Measurements from ENCODE around the gene ALDH16A1.

Gene ALDH16A1

DNA sequence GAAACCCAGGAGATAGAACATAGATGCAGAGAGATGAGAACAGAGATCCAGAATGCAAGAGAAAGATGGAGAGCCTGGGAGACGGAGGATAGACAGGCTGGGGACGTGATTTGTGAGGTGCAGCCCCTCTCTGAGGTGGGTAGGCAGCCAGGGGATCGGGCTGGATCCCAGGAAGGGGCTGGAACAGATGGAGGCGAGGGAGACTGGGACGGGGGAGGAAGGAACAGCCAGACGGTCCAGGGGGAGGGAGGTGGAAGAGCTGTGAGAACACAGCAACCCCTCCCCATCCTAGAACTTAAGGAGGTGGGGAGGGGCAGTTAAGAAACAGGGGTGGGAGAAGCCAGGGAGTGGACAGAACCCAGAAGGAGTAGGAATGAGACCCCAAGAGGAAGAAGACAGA is 14.8 kb upstream of the ALDH16A1 start:
- Histone ChIP-seq H3K79me2 (ENCODE audit: control insufficient read depth, low read length) (no peaks in the 10 kb centered on the region), H3K27ac (ENCODE audit: low read depth, low read length) (no peak overlapping the region), H3K9me3 (ENCODE audit: control insufficient read depth, insufficient read depth, low read length) (no peaks in the 10 kb centered on the region), H3K9me2 (replicated peaks; ENCODE audit: control insufficient read depth, low read length) (no peaks in the 10 kb centered on the region), H3K4me1 (ENCODE audit: control insufficient read depth, low read length) (peaks cover 21% of the 10 kb centered on the region), H4K20me1 (ENCODE audit: control insufficient read depth, insufficient read depth, low read depth, low read length) (no peaks in the 10 kb centered on the region), H3K4me3 (ENCODE audit: low read length) (no peak overlapping the region), H3K27me3 (ENCODE audit: control insufficient read depth, low read length) (peaks cover 56% of the 10 kb centered on the region), H3K36me3 (ENCODE audit: control insufficient read depth, low read length) (no peaks in the 10 kb centered on the region), H3F3A (ENCODE audit: control insufficient read depth, insufficient read depth) (no peaks in the 10 kb centered on the region), H3K4me2 (ENCODE audit: low read length) (no peak overlapping the region)
- TF ChIP-seq EZH2phosphoT487 (IDR thresholded peaks at IDR 0.05; ENCODE audit: borderline replicate concordance, low read length) (no peak), CTCF (IDR thresholded peaks at IDR 0.05; ENCODE audit: low read depth, low read length, poor library complexity, severe bottlenecking) (no peak)

- H3K27me3 ChIP-seq (ENCODE audit: control insufficient read depth, low read length), result peaks cover 56% of the 10 kb centered on the region
- no peak overlapping the region for H3K4me2 ChIP-seq (ENCODE audit: low read length)
Observed at GRCh38 chr19:49439836-49440235, 13.2 kb upstream of the ALDH16A1 start.

DNA sequence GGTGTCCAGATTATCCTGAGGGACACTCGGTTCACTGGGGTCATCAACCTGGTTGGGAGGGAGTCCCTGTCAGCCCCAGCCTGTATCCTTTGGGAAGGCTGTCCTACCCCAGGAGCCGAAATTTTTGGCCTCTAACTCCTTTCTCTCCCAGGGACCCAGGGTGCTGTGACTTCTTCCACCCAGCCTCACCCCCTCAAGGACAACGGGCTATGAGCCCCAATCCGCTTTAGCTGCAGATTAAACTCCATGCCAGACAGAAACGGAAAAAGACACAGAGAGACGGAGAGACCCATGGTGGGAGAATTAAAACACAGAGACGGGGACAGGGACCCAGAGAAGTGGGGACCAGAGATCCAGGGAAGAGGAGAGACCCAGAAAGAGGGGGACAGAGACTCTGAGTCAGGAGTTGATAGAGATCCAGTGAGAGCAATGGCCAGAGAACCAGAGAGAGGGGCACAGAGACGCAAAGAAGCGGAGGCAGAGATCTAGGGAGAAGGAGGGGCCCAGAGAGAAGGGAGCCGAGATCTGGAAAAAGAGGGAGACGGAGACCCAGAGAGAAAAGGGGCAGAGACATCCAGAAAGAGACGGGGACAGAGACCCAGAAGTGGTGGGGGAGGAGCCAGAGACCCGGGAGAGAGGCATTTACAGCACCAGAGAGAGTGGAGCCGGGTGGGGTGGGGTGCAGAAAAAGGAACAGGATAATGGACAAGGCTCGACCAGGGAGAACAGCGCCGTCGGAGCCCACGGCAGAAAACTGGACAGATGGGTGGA is 12.4 kb upstream of the ALDH16A1 start:
- no peaks in the 10 kb centered on the region for H3K9me3 ChIP-seq (ENCODE audit: control insufficient read depth, insufficient read depth, low read length)
- no peaks in the 10 kb centered on the region for H3K79me2 ChIP-seq (ENCODE audit: control insufficient read depth, low read length)
- H4K20me1 ChIP-seq (ENCODE audit: control insufficient read depth, insufficient read depth, low read depth, low read length), result no peaks in the 10 kb centered on the region
- peak; percentile 70; the same call in 1 of the 2 replicates for TF ChIP-seq EZH2phosphoT487 (IDR thresholded peaks at IDR 0.05; ENCODE audit: borderline replicate concordance, low read length)
- no peak for TF ChIP-seq CTCF (IDR thresholded peaks at IDR 0.05; ENCODE audit: low read depth, low read length, poor library complexity, severe bottlenecking)
- H3K27me3 ChIP-seq (ENCODE audit: control insufficient read depth, low read length), result peaks cover 56% of the 10 kb centered on the region
- no peaks in the 10 kb centered on the region for H3K9me2 ChIP-seq (replicated peaks; ENCODE audit: control insufficient read depth, low read length)
- no peaks in the 10 kb centered on the region for H3K36me3 ChIP-seq (ENCODE audit: control insufficient read depth, low read length)
- peaks cover 9% of the 10 kb centered on the region for H3F3A ChIP-seq (ENCODE audit: control insufficient read depth, insufficient read depth)
- H3K4me3 ChIP-seq (ENCODE audit: low read length), result no peak overlapping the region
- H3K27ac ChIP-seq (ENCODE audit: low read depth, low read length), result no peak overlapping the region
- peaks cover 28% of the 10 kb centered on the region for H3K4me1 ChIP-seq (ENCODE audit: control insufficient read depth, low read length)
- no peak overlapping the region for H3K4me2 ChIP-seq (ENCODE audit: low read length)

More at GRCh38 chr19:49439836-49440235, 13.2 kb upstream of the ALDH16A1 start:
- H3K27ac ChIP-seq (ENCODE audit: low read depth, low read length), result no peak overlapping the region
- H3F3A ChIP-seq (ENCODE audit: control insufficient read depth, insufficient read depth), result peaks cover 3% of the 10 kb centered on the region
- H3K9me3 ChIP-seq (ENCODE audit: control insufficient read depth, insufficient read depth, low read length), result no peaks in the 10 kb centered on the region
- no peaks in the 10 kb centered on the region for H3K79me2 ChIP-seq (ENCODE audit: control insufficient read depth, low read length)
- no peak overlapping the region for H3K4me3 ChIP-seq (ENCODE audit: low read length)
- no peaks in the 10 kb centered on the region for H3K9me2 ChIP-seq (replicated peaks; ENCODE audit: control insufficient read depth, low read length)
- H4K20me1 ChIP-seq (ENCODE audit: control insufficient read depth, insufficient read depth, low read depth, low read length), result no peaks in the 10 kb centered on the region
- TF ChIP-seq CTCF (IDR thresholded peaks at IDR 0.05; ENCODE audit: low read depth, low read length, poor library complexity, severe bottlenecking) (no peak), EZH2phosphoT487 (IDR thresholded peaks at IDR 0.05; ENCODE audit: borderline replicate concordance, low read length) (no peak)
- H3K36me3 ChIP-seq (ENCODE audit: control insufficient read depth, low read length), result no peaks in the 10 kb centered on the region
- peaks cover 28% of the 10 kb centered on the region for H3K4me1 ChIP-seq (ENCODE audit: control insufficient read depth, low read length)

Data from DOHH2 (cell line).